OCI-M1 (cell line): Measurements from ENCODE around the gene SPATA2L.

ENCODE experiments used
- DNase-seq: peaks from one replicate; lab custom pipeline; 2025; lab: John Stamatoyannopoulos, UW

SPATA2L gene

GRCh38 chr16:89656435-89657121 lies 44.9 kb downstream of the SPATA2L start:
- no peak for DNase-seq

- DNase-seq, result no peak
These were observed 46.4 kb downstream of the SPATA2L start for GRCh38 chr16:89655062-89655643.

GRCh38 chr16:89653656-89654295 lies 47.7 kb downstream of the SPATA2L start:
- DNase-seq, result no peak

GRCh38 chr16:89651584-89651983 lies 49.9 kb downstream of the SPATA2L start:
- no peak for DNase-seq

- no peak for DNase-seq
These were observed 54.6 kb downstream of the SPATA2L start for GRCh38 chr16:89646906-89647305.
